K562 (cell line): ENCODE measurements around the gene HPS3. TPM values are rescaled to one million over a fixed set of nuclear protein-coding genes. Genes with fewer than 3 reads are reported as not detected.

ENCODE experiments used
- CBX8 ChIP-seq: fragments of 200-600 bp; sonication (generic); IDR thresholded peaks from 2 replicates; pipeline ENCODE4 v1.6.1; 2012; ENCODE audit warnings: borderline replicate concordance, mixed run types, low read depth, mild to moderate bottlenecking, moderate library complexity, mixed read lengths, low read length, control low read depth, inconsistent platforms; ENCODE audit not compliant: poor library complexity, severe bottlenecking; ENCODE audit errors: extremely low read depth
- HSF4 ChIP-seq: fragments of 250-450 bp; sonication (Bioruptor Pico); IDR thresholded peaks from 2 replicates; pipeline ENCODE4 v2.1.2; 2022; ENCODE audit warnings: mild to moderate bottlenecking, moderate library complexity, borderline replicate concordance
- PHF21A ChIP-seq: fragments of 450-650 bp; IDR thresholded peaks from 2 replicates; pipeline ENCODE4 v1.6.1; 2017; ENCODE audit warnings: low read depth, borderline replicate concordance
- POLR3G ChIP-seq: IDR thresholded peaks from 2 replicates; pipeline ENCODE4 v1.6.1; 2011; ENCODE audit not compliant: insufficient read length, insufficient replicate concordance; ENCODE audit errors: extremely low read depth
- POU5F1 ChIP-seq: fragments of 150-350 bp; IDR thresholded peaks from 2 replicates; pipeline ENCODE4 v1.6.1; 2014; ENCODE audit warnings: borderline replicate concordance, low read length, low read depth, mild to moderate bottlenecking; ENCODE audit not compliant: partially characterized antibody
- RAD51 ChIP-seq: fragments of 450-650 bp; IDR thresholded peaks from 2 replicates; pipeline ENCODE4 v1.7.1; 2016; ENCODE audit warnings: low read depth, mild to moderate bottlenecking, borderline replicate concordance
- SRF ChIP-seq, 2 experiments: fragments of 250-450, 450-650 bp in 1 of 2; sonication (Bioruptor Pico) in 1 of 2; sonication (generic) in 1 of 2; formaldehyde crosslinking; IDR thresholded peaks; 2 replicates each; pipeline versions ENCODE4 v1.5.0 to v1.5.1; 2020 to 2022; ENCODE audit warnings: mild to moderate bottlenecking in 1 of 2, missing genetic modification reagents in 1 of 2
- TEAD2 ChIP-seq: fragments of 450-650 bp; IDR thresholded peaks from 2 replicates; pipeline ENCODE4 v1.6.1; 2016; ENCODE audit warnings: missing genetic modification characterization, control low read depth, missing compliant biosample characterization
- ZNF140 ChIP-seq: fragments of 250-450 bp; sonication (Bioruptor Pico); IDR thresholded peaks from 2 replicates; pipeline ENCODE4 v1.8.0; 2021; ENCODE audit warnings: moderate library complexity, mild to moderate bottlenecking, inconsistent platforms
- polyA plus RNA-seq, 8 experiments: library from polyadenylated mRNA; depleted of rRNA in 4 of 8; stranded (reverse) in 5 of 8; unstranded in 3 of 8; fragments of >200 nt; fragmentation: Nextera tagmentation in 2 of 8; fragmentation: Illumina TruSeq in 1 of 8; extraction: Ambion mirVana in 2 of 8; extraction: Trizol in 1 of 8; gene quantifications; 2 replicates each; pipeline versions ENCODE4 v1.2.1 to v1.2.3, GENCODE V29; 2011 to 2014; ENCODE audit warnings: inconsistent platforms in 1 of 8, missing spikeins in 1 of 8
- total RNA-seq, 7 experiments: library from RNA; depleted of rRNA in 6 of 7; stranded (reverse); fragments of >200 nt in 6 of 7; fragmentation: Illumina TruSeq in 2 of 7; extraction: Trizol in 2 of 7; gene quantifications; 2 replicates each; pipeline versions ENCODE4 v1.2.1 to v1.2.3, GENCODE V29; 2011 to 2021; ENCODE audit warnings: low replicate concordance in 1 of 7
- TF ChIP-seq, protein P1 (sequence below): fragments of 450-650 bp; conservative IDR thresholded peaks from 2 replicates; pipeline ENCODE4 v1.6.1; 2016; ENCODE audit warnings: missing genetic modification characterization, low read depth, mild to moderate bottlenecking, missing compliant biosample characterization, moderate library complexity
- TF ChIP-seq, protein P2 (sequence below): fragments of 250-450 bp; sonication (Bioruptor Pico); IDR thresholded peaks from 2 replicates; pipeline ENCODE4 v1.8.0; 2022; ENCODE audit warnings: inconsistent platforms, mild to moderate bottlenecking, moderate library complexity, borderline replicate concordance
- TF ChIP-seq, protein P3 (sequence below), 2 experiments: IDR thresholded peaks; 2 replicates each; pipeline ENCODE4 v1.6.1; 2011; ENCODE audit warnings: borderline replicate concordance in 1 of 2, control low read depth in 1 of 2, low read depth in 1 of 2, low read length in 1 of 2, mild to moderate bottlenecking in 1 of 2, mixed read lengths in 1 of 2, moderate library complexity in 1 of 2; ENCODE audit not compliant: insufficient read depth in 1 of 2, insufficient read length in 1 of 2, poor library complexity in 1 of 2, severe bottlenecking in 1 of 2; ENCODE audit errors: extremely low read depth in 1 of 2
- TF ChIP-seq, protein P4 (sequence below): fragments of 200-400 bp; formaldehyde crosslinking; IDR thresholded peaks from 2 replicates; pipeline ENCODE4 v1.6.1; 2017; ENCODE audit warnings: mild to moderate bottlenecking, low read depth, low read length, moderate library complexity
- TF ChIP-seq, protein P5 (sequence below): sonication (generic); formaldehyde crosslinking; IDR thresholded peaks from 2 replicates; pipeline ENCODE4 v1.8.0; 2023; ENCODE audit warnings: missing genetic modification reagents, mild to moderate bottlenecking, borderline replicate concordance

The HPS3 gene
- total and polyA plus RNA-seq, 9 of the 15 experiments (the other 6 are each of a cell fraction or from before 2014, with no cell fraction given), result 1.2 to 11.3 (median 7.6) TPM

DNA sequence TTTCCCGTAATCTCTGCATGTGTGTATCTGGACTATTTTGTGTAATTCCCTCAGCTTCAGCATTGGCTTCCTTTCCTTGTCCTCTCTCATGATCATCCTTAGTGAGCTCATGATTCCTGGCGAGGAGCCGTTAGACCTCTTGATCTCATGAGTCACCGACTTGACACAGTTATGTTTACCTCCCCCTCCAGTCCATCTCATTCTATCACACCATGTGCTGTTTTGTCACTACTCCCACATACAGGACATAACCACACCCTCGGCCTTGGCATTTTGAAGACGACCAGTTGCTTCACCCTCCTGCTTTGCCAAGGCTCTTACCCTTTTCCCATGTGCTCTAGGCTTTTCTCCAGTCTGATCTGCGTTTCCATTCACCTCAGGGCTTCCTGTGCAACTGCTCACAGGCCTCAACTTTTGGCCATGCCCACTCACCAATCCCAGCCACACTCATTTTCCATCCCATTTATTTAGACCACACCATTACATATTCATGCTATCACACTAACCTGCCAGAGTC is 50.7 kb downstream of the HPS3 start (continued):
- TF ChIP-seq PHF21A (no peak), SRF (CRISPR knock-in tag; IDR thresholded peaks at IDR 0.05) (0 out of 4 replicates have a peak, but pooled peaks of 1 of the 2 experiments have one; percentile 25), RAD51 (no peak), POLR3G (no peak), CBX8 (no peak), HSF4 (no peak), POU5F1 (no peak), ZNF140 (CRISPR knock-in tag) (no peak), TEAD2 (tag) (0 out of 2 replicates have a peak, but pooled peaks have one; percentile 3)
- TF ChIP-seq, protein P1, sequence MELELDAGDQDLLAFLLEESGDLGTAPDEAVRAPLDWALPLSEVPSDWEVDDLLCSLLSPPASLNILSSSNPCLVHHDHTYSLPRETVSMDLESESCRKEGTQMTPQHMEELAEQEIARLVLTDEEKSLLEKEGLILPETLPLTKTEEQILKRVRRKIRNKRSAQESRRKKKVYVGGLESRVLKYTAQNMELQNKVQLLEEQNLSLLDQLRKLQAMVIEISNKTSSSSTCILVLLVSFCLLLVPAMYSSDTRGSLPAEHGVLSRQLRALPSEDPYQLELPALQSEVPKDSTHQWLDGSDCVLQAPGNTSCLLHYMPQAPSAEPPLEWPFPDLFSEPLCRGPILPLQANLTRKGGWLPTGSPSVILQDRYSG, result 0 out of 2 replicates have a peak, but pooled peaks have one; percentile 43
- TF ChIP-seq, protein P2, sequence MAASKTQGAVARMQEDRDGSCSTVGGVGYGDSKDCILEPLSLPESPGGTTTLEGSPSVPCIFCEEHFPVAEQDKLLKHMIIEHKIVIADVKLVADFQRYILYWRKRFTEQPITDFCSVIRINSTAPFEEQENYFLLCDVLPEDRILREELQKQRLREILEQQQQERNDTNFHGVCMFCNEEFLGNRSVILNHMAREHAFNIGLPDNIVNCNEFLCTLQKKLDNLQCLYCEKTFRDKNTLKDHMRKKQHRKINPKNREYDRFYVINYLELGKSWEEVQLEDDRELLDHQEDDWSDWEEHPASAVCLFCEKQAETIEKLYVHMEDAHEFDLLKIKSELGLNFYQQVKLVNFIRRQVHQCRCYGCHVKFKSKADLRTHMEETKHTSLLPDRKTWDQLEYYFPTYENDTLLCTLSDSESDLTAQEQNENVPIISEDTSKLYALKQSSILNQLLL (CRISPR knock-in tag), result no peak
- TF ChIP-seq, protein P3, sequence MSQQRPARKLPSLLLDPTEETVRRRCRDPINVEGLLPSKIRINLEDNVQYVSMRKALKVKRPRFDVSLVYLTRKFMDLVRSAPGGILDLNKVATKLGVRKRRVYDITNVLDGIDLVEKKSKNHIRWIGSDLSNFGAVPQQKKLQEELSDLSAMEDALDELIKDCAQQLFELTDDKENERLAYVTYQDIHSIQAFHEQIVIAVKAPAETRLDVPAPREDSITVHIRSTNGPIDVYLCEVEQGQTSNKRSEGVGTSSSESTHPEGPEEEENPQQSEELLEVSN (IDR thresholded peaks at IDR 0.05; ENCODE audit: borderline replicate concordance in 1 of 2, extremely low read depth in 1 of 2, insufficient read depth in 1 of 2, insufficient read length in 1 of 2, low read depth in 1 of 2, low read length in 1 of 2, poor library complexity in 1 of 2, severe bottlenecking in 1 of 2), result peak; percentile 57 to 73
- TF ChIP-seq, protein P4, sequence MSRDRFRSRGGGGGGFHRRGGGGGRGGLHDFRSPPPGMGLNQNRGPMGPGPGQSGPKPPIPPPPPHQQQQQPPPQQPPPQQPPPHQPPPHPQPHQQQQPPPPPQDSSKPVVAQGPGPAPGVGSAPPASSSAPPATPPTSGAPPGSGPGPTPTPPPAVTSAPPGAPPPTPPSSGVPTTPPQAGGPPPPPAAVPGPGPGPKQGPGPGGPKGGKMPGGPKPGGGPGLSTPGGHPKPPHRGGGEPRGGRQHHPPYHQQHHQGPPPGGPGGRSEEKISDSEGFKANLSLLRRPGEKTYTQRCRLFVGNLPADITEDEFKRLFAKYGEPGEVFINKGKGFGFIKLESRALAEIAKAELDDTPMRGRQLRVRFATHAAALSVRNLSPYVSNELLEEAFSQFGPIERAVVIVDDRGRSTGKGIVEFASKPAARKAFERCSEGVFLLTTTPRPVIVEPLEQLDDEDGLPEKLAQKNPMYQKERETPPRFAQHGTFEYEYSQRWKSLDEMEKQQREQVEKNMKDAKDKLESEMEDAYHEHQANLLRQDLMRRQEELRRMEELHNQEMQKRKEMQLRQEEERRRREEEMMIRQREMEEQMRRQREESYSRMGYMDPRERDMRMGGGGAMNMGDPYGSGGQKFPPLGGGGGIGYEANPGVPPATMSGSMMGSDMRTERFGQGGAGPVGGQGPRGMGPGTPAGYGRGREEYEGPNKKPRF, result no peak
- TF ChIP-seq, protein P5, sequence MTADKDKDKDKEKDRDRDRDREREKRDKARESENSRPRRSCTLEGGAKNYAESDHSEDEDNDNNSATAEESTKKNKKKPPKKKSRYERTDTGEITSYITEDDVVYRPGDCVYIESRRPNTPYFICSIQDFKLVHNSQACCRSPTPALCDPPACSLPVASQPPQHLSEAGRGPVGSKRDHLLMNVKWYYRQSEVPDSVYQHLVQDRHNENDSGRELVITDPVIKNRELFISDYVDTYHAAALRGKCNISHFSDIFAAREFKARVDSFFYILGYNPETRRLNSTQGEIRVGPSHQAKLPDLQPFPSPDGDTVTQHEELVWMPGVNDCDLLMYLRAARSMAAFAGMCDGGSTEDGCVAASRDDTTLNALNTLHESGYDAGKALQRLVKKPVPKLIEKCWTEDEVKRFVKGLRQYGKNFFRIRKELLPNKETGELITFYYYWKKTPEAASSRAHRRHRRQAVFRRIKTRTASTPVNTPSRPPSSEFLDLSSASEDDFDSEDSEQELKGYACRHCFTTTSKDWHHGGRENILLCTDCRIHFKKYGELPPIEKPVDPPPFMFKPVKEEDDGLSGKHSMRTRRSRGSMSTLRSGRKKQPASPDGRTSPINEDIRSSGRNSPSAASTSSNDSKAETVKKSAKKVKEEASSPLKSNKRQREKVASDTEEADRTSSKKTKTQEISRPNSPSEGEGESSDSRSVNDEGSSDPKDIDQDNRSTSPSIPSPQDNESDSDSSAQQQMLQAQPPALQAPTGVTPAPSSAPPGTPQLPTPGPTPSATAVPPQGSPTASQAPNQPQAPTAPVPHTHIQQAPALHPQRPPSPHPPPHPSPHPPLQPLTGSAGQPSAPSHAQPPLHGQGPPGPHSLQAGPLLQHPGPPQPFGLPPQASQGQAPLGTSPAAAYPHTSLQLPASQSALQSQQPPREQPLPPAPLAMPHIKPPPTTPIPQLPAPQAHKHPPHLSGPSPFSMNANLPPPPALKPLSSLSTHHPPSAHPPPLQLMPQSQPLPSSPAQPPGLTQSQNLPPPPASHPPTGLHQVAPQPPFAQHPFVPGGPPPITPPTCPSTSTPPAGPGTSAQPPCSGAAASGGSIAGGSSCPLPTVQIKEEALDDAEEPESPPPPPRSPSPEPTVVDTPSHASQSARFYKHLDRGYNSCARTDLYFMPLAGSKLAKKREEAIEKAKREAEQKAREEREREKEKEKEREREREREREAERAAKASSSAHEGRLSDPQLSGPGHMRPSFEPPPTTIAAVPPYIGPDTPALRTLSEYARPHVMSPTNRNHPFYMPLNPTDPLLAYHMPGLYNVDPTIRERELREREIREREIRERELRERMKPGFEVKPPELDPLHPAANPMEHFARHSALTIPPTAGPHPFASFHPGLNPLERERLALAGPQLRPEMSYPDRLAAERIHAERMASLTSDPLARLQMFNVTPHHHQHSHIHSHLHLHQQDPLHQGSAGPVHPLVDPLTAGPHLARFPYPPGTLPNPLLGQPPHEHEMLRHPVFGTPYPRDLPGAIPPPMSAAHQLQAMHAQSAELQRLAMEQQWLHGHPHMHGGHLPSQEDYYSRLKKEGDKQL (CRISPR knock-in tag), result no peak
